Mesothelial cell of epicardium (in vitro differentiated cells): Measurements from ENCODE around the gene CCDC27. TPM values are rescaled to one million over a fixed set of nuclear protein-coding genes. Genes with fewer than 3 reads are reported as not detected.

Source experiments
- DNase-seq, 2 experiments: peaks; one replicate each; pipeline ENCODE4 v3.0.0; 2021; ENCODE audit warnings: low spot score in 2 of 2; ENCODE audit not compliant: unreplicated experiment in 2 of 2
- H3K27ac Mint-ChIP-seq: 2 replicates; pipeline ENCODE4 v1.8.0; 2021; ENCODE audit warnings: mixed read lengths
- H3K27me3 Mint-ChIP-seq: 2 replicates; pipeline ENCODE4 v1.8.0; 2021; ENCODE audit warnings: low read depth, mixed read lengths
- H3K36me3 Mint-ChIP-seq: 2 replicates; pipeline ENCODE4 v1.8.0; 2021; ENCODE audit warnings: mixed read lengths
- H3K4me1 Mint-ChIP-seq: 2 replicates; pipeline ENCODE4 v1.8.0; 2021; ENCODE audit warnings: mixed read lengths
- H3K4me3 Mint-ChIP-seq: 2 replicates; pipeline ENCODE4 v1.8.0; 2021; ENCODE audit warnings: mild to moderate bottlenecking, moderate library complexity, mixed read lengths
- H3K9me3 Mint-ChIP-seq: 2 replicates; pipeline ENCODE4 v1.8.0; 2021; ENCODE audit warnings: mixed read lengths
- total RNA-seq: library from RNA; stranded (reverse); gene quantifications from 3 replicates; pipeline ENCODE4 v1.2.1, GENCODE V29; 2021
- TF ChIP-seq, protein P1 (sequence below): fragments of 200-600 bp; sonication (generic); IDR thresholded peaks from one replicate; pipeline ENCODE4 v1.5.0; 2021; ENCODE audit warnings: antibody characterized with exemption; ENCODE audit not compliant: unreplicated experiment

The CCDC27 gene
- total RNA-seq, 1 donor from 2014 or later, result not detected

DNA sequence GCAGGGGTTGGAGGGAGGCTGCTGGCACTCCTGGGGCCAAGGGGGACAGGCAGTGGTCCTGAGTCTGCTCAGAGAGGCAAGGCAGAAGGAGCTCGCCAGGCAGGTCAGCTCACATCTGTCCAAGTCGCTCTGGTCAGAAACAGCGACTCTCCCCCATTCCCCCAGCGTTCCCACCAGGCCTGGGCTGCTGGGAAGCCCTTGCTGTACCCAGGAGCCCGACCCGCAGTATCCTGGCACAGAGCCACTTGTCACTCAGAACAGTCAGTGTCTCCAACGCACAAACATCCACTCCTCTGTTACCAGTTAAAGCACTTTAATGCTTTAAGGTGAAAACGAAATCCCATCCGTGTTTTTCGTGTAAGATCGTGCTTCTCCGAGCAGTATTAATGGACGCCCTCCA is 16.6 kb upstream of the CCDC27 start:
- no peaks in the 10 kb centered on the region for H3K9me3 Mint-ChIP-seq
- no peak overlapping the region for H3K27ac Mint-ChIP-seq
- H3K27me3 Mint-ChIP-seq, result peaks cover 6% of the 10 kb centered on the region
- H3K36me3 Mint-ChIP-seq, result peaks cover 9% of the 10 kb centered on the region
- H3K4me1 Mint-ChIP-seq, result no peaks in the 10 kb centered on the region
- H3K4me3 Mint-ChIP-seq, result no peak overlapping the region
- no peak for DNase-seq
- TF ChIP-seq, protein P1, sequence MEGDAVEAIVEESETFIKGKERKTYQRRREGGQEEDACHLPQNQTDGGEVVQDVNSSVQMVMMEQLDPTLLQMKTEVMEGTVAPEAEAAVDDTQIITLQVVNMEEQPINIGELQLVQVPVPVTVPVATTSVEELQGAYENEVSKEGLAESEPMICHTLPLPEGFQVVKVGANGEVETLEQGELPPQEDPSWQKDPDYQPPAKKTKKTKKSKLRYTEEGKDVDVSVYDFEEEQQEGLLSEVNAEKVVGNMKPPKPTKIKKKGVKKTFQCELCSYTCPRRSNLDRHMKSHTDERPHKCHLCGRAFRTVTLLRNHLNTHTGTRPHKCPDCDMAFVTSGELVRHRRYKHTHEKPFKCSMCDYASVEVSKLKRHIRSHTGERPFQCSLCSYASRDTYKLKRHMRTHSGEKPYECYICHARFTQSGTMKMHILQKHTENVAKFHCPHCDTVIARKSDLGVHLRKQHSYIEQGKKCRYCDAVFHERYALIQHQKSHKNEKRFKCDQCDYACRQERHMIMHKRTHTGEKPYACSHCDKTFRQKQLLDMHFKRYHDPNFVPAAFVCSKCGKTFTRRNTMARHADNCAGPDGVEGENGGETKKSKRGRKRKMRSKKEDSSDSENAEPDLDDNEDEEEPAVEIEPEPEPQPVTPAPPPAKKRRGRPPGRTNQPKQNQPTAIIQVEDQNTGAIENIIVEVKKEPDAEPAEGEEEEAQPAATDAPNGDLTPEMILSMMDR, result no peak

- Mint-ChIP-seq H3K4me1 (no peaks in the 10 kb centered on the region), H3K27me3 (peaks cover 4% of the 10 kb centered on the region), H3K36me3 (peaks cover 9% of the 10 kb centered on the region), H3K4me3 (no peak overlapping the region), H3K27ac (no peak overlapping the region), H3K9me3 (no peaks in the 10 kb centered on the region)
- no peak for DNase-seq
- TF ChIP-seq, protein P1, result no peak
Observed at GRCh38 chr1:3736131-3736561, 16.1 kb upstream of the CCDC27 start.

DNA sequence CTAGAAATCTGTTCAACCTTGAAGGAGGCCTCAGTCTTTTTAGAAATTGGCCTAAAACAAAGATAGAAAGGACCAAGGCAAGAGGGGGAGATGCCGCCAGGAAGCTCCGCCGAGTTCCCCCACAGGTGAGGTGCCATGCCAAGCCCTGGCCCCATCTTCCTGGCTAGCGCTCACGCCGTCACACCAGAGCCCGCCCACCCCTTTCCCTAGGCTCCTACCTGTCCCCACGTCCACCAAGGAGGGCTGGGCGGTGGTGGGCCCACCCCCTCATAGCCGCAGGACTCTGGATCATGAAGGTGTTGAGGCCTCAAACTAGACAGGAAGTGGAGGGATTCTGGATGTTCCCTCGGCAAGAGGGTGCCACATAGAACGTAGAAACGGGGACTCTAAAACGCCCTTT is 15.5 kb upstream of the CCDC27 start:
- no peaks in the 10 kb centered on the region for H3K4me1 Mint-ChIP-seq
- no peaks in the 10 kb centered on the region for H3K9me3 Mint-ChIP-seq
- DNase-seq, result no peak
- peaks cover under 1% of the 10 kb centered on the region for H3K27me3 Mint-ChIP-seq
- TF ChIP-seq, protein P1, result no peak
- no peak overlapping the region for H3K4me3 Mint-ChIP-seq
- H3K27ac Mint-ChIP-seq, result no peak overlapping the region
- H3K36me3 Mint-ChIP-seq, result peaks cover 12% of the 10 kb centered on the region

DNA sequence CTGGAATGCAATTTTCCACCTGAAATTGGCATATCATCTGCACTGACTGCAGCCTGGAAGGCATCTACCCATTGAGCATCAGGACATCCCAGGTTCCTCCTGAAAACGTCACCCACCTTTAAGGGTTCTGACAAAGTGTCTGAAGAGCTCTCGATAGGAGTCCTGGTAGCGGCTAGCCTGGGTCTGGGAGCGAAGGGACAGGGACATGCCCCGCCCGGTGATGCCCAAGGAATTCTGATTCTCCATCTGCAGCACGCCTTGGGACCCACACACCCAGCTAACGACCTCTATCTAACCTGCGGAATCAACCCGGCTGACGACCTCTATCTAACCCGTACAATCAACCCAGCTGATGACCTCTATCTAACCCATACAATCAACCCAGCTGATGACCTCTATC is 13.3 kb upstream of the CCDC27 start:
- H3K36me3 Mint-ChIP-seq, result peaks cover 16% of the 10 kb centered on the region
- H3K27me3 Mint-ChIP-seq, result no peaks in the 10 kb centered on the region
- no peak overlapping the region for H3K4me3 Mint-ChIP-seq
- H3K9me3 Mint-ChIP-seq, result no peaks in the 10 kb centered on the region
- TF ChIP-seq, protein P1, result no peak
- no peak for DNase-seq
- no peak overlapping the region for H3K27ac Mint-ChIP-seq
- H3K4me1 Mint-ChIP-seq, result no peaks in the 10 kb centered on the region

DNA sequence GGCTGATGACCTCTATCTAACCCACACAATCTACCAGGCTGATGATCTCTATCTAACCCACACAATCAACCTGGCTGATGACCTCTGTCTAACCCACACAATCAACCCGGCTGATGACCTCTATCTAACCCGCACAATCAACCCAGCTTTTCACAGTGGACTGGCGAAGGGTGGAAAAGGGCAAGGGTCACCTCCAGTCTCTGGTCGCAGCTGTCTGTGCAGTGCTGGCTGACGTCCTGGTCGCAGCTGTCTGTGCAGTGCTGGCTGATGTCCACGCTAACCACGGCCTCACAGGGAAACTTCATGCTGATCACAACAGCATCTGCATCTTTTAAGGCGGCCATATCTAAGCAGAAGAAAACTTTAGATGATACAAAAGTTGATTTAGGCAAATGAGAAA is 12.2 kb upstream of the CCDC27 start:
- DNase-seq, result no peak
- H3K27me3 Mint-ChIP-seq, result no peaks in the 10 kb centered on the region
- H3K27ac Mint-ChIP-seq, result no peak overlapping the region
- H3K36me3 Mint-ChIP-seq, result peaks cover 16% of the 10 kb centered on the region
- TF ChIP-seq, protein P1, result no peak
- no peaks in the 10 kb centered on the region for H3K9me3 Mint-ChIP-seq
- H3K4me3 Mint-ChIP-seq, result no peak overlapping the region
- H3K4me1 Mint-ChIP-seq, result peaks cover 7% of the 10 kb centered on the region

DNA sequence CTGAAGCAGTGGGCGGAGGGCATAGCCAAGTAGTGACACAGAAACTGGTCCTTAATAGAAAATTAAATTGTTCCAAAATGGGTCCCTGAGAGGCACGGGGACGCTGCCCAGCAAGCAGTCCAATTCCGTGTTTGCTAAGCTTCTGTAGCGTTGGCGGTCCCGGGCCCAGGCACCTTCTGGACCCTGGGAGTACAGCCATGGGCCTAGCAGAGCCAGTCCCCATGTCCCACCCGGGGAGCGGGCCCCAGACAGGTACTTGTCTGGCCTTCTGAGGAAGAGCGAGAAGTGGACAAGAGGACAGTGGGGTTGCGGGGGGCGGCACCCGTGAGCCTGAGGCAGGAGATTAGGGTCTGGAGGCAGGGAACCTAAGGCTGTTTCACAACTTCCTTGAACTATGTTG is 11.5 kb upstream of the CCDC27 start:
- Mint-ChIP-seq H3K27me3 (no peaks in the 10 kb centered on the region), H3K9me3 (no peaks in the 10 kb centered on the region), H3K27ac (no peak overlapping the region), H3K4me3 (no peak overlapping the region), H3K4me1 (peaks cover 14% of the 10 kb centered on the region), H3K36me3 (peaks cover 15% of the 10 kb centered on the region)
- TF ChIP-seq, protein P1, result no peak
- DNase-seq, result no peak
